ENCODE measurements around the gene FAM78B.
A peak's percentile ranks its signal among the peaks of the same experiment; 100 is the strongest.

The FAM78B gene

DNA sequence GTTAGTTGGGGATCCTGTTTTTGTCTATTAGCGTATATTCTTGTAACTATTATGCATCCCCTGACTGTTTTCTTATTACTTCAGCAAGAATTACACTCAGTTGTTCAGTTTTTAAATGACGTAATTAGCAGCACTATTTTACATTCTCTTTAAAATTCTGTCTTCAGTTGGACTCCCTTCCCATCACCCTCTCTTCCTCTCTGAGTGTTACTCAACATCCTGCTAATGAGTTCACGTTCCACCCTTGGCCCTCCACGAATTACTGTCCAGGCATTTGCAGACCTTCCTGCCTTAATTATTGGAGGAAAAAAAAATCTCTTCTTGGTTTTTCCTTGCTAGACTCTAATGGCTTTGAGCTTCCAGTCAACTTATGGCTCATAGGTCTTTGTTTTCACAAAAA, 23.6 kb upstream of the FAM78B start:
- no peak for TF ChIP-seq CTCF (IDR thresholded peaks at IDR 0.05; ENCODE audit: insufficient read depth, low read depth, low read length, missing control alignments)
- H3K4me3 ChIP-seq (ENCODE audit: low read length): no peak overlapping the region
- no peak for DNase-seq (ENCODE audit: low read depth)

GRCh38 chr1:166189126-166189525, 22.3 kb upstream of the FAM78B start:
- DNase-seq (ENCODE audit: low read depth): no peak

GRCh38 chr1:166185526-166185925, 18.7 kb upstream of the FAM78B start:
- TF ChIP-seq CTCF (IDR thresholded peaks at IDR 0.05; ENCODE audit: insufficient read depth, low read depth, low read length, missing control alignments): no peak
- no peak for DNase-seq (ENCODE audit: low read depth)
- no peak overlapping the region for H3K4me3 ChIP-seq (ENCODE audit: low read length)

More at GRCh38 chr1:166189126-166189525, 22.3 kb upstream of the FAM78B start:
- TF ChIP-seq CTCF (IDR thresholded peaks at IDR 0.05; ENCODE audit: insufficient read depth, low read depth, low read length, missing control alignments): no peak
- no peak overlapping the region for H3K4me3 ChIP-seq (ENCODE audit: low read length)

GRCh38 chr1:166184897-166185296, 18.1 kb upstream of the FAM78B start:
- peak; percentile 67 for DNase-seq (ENCODE audit: low read depth)
- no peak overlapping the region for H3K4me3 ChIP-seq (ENCODE audit: low read length)
- no peak for TF ChIP-seq CTCF (IDR thresholded peaks at IDR 0.05; ENCODE audit: insufficient read depth, low read depth, low read length, missing control alignments)

DNA sequence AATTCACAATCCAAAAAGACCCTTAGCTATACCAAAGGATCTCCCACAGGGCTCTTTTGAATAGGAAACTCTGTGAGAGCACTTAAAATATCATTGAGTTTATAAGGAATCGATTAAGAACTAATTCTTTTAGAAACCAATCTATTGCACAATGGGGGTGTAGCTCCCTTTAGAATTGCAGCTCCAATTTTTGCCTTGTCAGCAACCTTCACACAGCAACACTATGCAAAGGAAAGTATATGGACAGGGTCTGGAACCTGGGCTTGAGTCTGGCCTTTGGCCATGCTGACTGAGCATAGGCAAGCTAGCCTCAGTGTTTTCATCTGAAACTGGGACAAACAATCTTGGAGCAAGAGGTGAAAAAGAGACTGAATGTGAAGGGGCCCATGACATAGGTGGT, 17.2 kb upstream of the FAM78B start:
- no peak for TF ChIP-seq CTCF (IDR thresholded peaks at IDR 0.05; ENCODE audit: insufficient read depth, low read depth, low read length, missing control alignments)
- H3K4me3 ChIP-seq (ENCODE audit: low read length): no peak overlapping the region
- no peak for DNase-seq (ENCODE audit: low read depth)

GRCh38 chr1:166182281-166182680, 15.5 kb upstream of the FAM78B start:
- no peak for DNase-seq (ENCODE audit: low read depth)
- H3K4me3 ChIP-seq (ENCODE audit: low read length): no peak overlapping the region
- TF ChIP-seq CTCF (IDR thresholded peaks at IDR 0.05; ENCODE audit: insufficient read depth, low read depth, low read length, missing control alignments): no peak

DNA sequence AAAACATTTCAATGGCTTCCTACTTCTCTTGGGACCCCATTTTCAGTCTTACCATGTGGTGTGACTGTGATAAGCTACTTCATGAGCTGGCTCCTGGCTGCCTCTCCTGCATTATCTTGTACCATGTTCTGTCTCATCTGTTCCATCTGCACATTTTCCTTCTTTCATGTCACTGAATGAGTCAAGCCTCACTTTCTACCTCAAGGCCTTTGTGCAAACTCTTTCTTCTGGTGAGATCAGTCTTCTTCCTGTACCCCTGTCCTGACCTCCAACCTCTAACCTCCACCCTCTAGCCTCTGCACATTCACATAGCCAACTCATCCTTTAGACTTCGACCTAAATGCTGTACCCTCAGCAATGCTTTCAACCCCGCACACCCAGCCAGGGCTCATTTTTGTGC, 9.6 kb upstream of the FAM78B start:
- no peak for DNase-seq (ENCODE audit: low read depth)
- H3K4me3 ChIP-seq (ENCODE audit: low read length): no peak overlapping the region
- TF ChIP-seq CTCF (IDR thresholded peaks at IDR 0.05; ENCODE audit: insufficient read depth, low read depth, low read length, missing control alignments): no peak

Measured in epithelial cell of esophagus (primary cell).